Ovary (tissue), 9 donors: Measurements from ENCODE around the gene DDX47. TPM values are rescaled to one million over a fixed set of nuclear protein-coding genes. Genes with fewer than 3 reads are reported as not detected.
A peak's percentile ranks its signal among the peaks of the same experiment; 100 is the strongest.

ENCODE experiments used
- DNase-seq, 5 donors: peaks; one replicate each; pipeline ENCODE4 v3.0.0-alpha.2; 2019 to 2020
- H3K27ac ChIP-seq, 2 donors: fragments of 200-600 bp; one replicate each; pipeline versions ENCODE4 v1.5.1 to v1.8.0; 2019 to 2022
- H3K27me3 ChIP-seq: fragments of 200-600 bp; one replicate; pipeline ENCODE4 v1.8.0; 2022
- H3K36me3 ChIP-seq: fragments of 200-600 bp; sonication (generic); one replicate; pipeline ENCODE4 v1.5.1; 2019
- H3K4me1 ChIP-seq: one replicate; pipeline ENCODE4 v1.8.1; 2013; ENCODE audit warnings: mild to moderate bottlenecking, moderate library complexity; ENCODE audit not compliant: insufficient read depth
- H3K4me3 ChIP-seq: fragments of 200-600 bp; sonication (generic); one replicate; pipeline ENCODE4 v1.5.1; 2017
- H3K9me3 ChIP-seq, 2 donors: fragments of 200-600 bp in 1 of 2; sonication (generic) in 1 of 2; one replicate each; pipeline versions ENCODE4 v1.5.1 to v1.8.1; 2013 to 2019; ENCODE audit warnings: mild to moderate bottlenecking in 1 of 2, moderate library complexity in 1 of 2
- CTCF ChIP-seq, 3 donors: fragments of 450-650 bp in 2 of 3; fragments of 200-600 bp in 1 of 3; IDR thresholded peaks; one replicate each; pipeline versions ENCODE4 v1.5.1 to v1.8.0; 2016 to 2022; ENCODE audit warnings: antibody characterized with exemption in 3 of 3, mild to moderate bottlenecking in 1 of 3
- EP300 ChIP-seq: sonication (generic); formaldehyde crosslinking; IDR thresholded peaks from one replicate; pipeline ENCODE4 v1.6.1; 2017; ENCODE audit warnings: antibody characterized with exemption
- POLR2A ChIP-seq: fragments of 450-650 bp; IDR thresholded peaks from one replicate; pipeline ENCODE4 v1.6.1; 2017; ENCODE audit warnings: antibody characterized with exemption, mild to moderate bottlenecking, moderate library complexity
- WGBS, 3 donors: extraction: QIAGEN DNeasy Blood & Tissue Kit in 1 of 3; methylation state at CpG; one replicate each; pipeline versions ENCODE4 v1.1.5 to v1.1.7; 2013 to 2017; 5-methylcytosine and 5-hydroxymethylcytosine counted together
- intact Hi-C, 4 donors: fragments of 100-400 bp; cut with DNase I; formaldehyde crosslinking; loops; one replicate each; pipeline versions ENCODE4 v1.11.0 to v1.15.1; 2022 to 2023
- polyA plus RNA-seq, 2 donors: library from polyadenylated mRNA; stranded (reverse); fragments of 200-250 nt in 1 of 2; fragments of 350-450 nt in 1 of 2; fragmentation: Illumina TruSeq in 1 of 2; extraction: RNeasy Lipid Tissue Mini Kit (QIAGEN cat#74804) in 1 of 2; gene quantifications; one replicate each; pipeline ENCODE4 v1.2.3, GENCODE V29; 2013 to 2014
- total RNA-seq, 7 donors: library from RNA; depleted of rRNA in 2 of 7; stranded (reverse); fragments of >200 nt in 2 of 7; fragmentation: NEBNext Ultra II Directional in 3 of 7; extraction: Animal tissue kit (Norgen Biotek cat#: 25700) in 3 of 7; gene quantifications; one replicate each; pipeline versions ENCODE4 v1.1.0 to v1.2.4, GENCODE V29; 2016 to 2023
- donor health status: DM: no; HTN: no; CAD: no; lungs with moderate emphysema.
- donor health status: DM: no; HTN: no; CAD: no.
- donor health status: Bipolar disorder and iron deficiency.
- donor health status: DM: yes; HTN: yes; CAD: no.
- donor health status: DM: no; HTN: no; CAD: no.
- donor health status: DM: yes; HTN: yes; CAD: no.

DDX47 gene
- total and polyA plus RNA-seq, 9 donors, result 38.6 to 71.7 (median 52.3) TPM

- no peaks in the 10 kb centered on the region for H3K9me3 ChIP-seq
- TF ChIP-seq POLR2A (peak; percentile 15), EP300 (peak; percentile 98), CTCF (IDR thresholded peaks at IDR 0.05) (no peak)
Measured at GRCh38 chr12:12784911-12785814, 28.0 kb upstream of the DDX47 start, which contains the start of gene APOLD1. Gene APOLD1 (plus strand): TSS chr12:12785659. CDS start chr12:12785692, 33 bp downstream.

GRCh38 chr12:12786351-12786705 lies 26.8 kb upstream of the DDX47 start:
- TF ChIP-seq CTCF (IDR thresholded peaks at IDR 0.05), result no peak
- TF ChIP-seq EP300, result no peak
- TF ChIP-seq POLR2A, result no peak
- 12 to 17% (median 15%) methylated on average over 4 of the region's 4 CpGs for WGBS, 3 donors
- intact Hi-C loops, result loop anchor here in 1 of 4 donors (5.0 kb wide), 1 partner anchor 59 kb away; no protein-coding TSS in a partner anchor
- Histone ChIP-seq H3K27ac (peak overlapping the region; percentile 86 to 95), H3K36me3 (no peaks in the 10 kb centered on the region), H3K9me3 (no peaks in the 10 kb centered on the region), H3K27me3 (no peaks in the 10 kb centered on the region), H3K4me3 (peak overlapping the region; percentile 61), H3K4me1 (peaks cover 10% of the 10 kb centered on the region)
- DNase-seq, result no peak

More at GRCh38 chr12:12784911-12785814, 28.0 kb upstream of the DDX47 start, which contains the start of gene APOLD1:
- 78 to 85% (median 82%) methylated on average over 14 of the region's 14 CpGs for WGBS, 3 donors
- H3K27ac ChIP-seq, result peak within 1 kb of the TSS; percentile 86 to 95
- H3K36me3 ChIP-seq, result no peaks in the 10 kb centered on the region
- DNase-seq, result peak in 1 of 5 donors; percentile 45
- peaks cover 10% of the 10 kb centered on the region for H3K4me1 ChIP-seq
- peak within 1 kb of the TSS; percentile 61 for H3K4me3 ChIP-seq
- H3K27me3 ChIP-seq, result no peaks in the 10 kb centered on the region
- intact Hi-C loops, result loop anchor here in 1 of 4 donors (5.0 kb wide), 1 partner anchor 58 kb away; no protein-coding TSS in a partner anchor

GRCh38 chr12:12786706-12787601 lies 26.2 kb upstream of the DDX47 start:
- TF ChIP-seq EP300 (no peak), CTCF (IDR thresholded peaks at IDR 0.05) (peak in 2 of 3 donors; percentile 40 to 66), POLR2A (peak; percentile 71)
- Histone ChIP-seq H3K4me3 (peak overlapping the region; percentile 61), H3K27ac (peak overlapping the region; percentile 86 to 95), H3K36me3 (no peaks in the 10 kb centered on the region), H3K9me3 (no peaks in the 10 kb centered on the region), H3K27me3 (no peaks in the 10 kb centered on the region), H3K4me1 (peaks cover 10% of the 10 kb centered on the region)
- peak; percentile 84 to 92 (median 89) for DNase-seq
- WGBS, 3 donors, result 0 to 1% (median 1%) methylated on average over 60 to 80 of the region's 80 CpGs
- intact Hi-C loops, result loop anchor here in 1 of 4 donors (5.0 kb wide), 1 partner anchor 60 kb away; no protein-coding TSS in a partner anchor

- peak in 2 of 5 donors; percentile 30 to 37 for DNase-seq
- Histone ChIP-seq H3K27me3 (no peaks in the 10 kb centered on the region), H3K36me3 (no peaks in the 10 kb centered on the region), H3K4me1 (peaks cover 10% of the 10 kb centered on the region), H3K9me3 (no peaks in the 10 kb centered on the region), H3K27ac (peak overlapping the region; percentile 86 to 95), H3K4me3 (no peak overlapping the region)
- TF ChIP-seq EP300 (no peak), CTCF (IDR thresholded peaks at IDR 0.05) (no peak), POLR2A (no peak)
- intact Hi-C loops, result loop anchor here in 1 of 4 donors (5.0 kb wide), 1 partner anchor 61 kb away; no protein-coding TSS in a partner anchor
- WGBS, 3 donors, result 66 to 74% (median 74%) methylated on average over 6 of the region's 6 CpGs
Measured at GRCh38 chr12:12788131-12788530, 25.0 kb upstream of the DDX47 start.
